ENCODE data around the gene CD99. TPM values are rescaled to one million over a fixed set of nuclear protein-coding genes. Genes with fewer than 3 reads are reported as not detected.

Gene CD99
- total RNA-seq, 2 donors from 2014 or later: 126 to 183 TPM

DNA sequence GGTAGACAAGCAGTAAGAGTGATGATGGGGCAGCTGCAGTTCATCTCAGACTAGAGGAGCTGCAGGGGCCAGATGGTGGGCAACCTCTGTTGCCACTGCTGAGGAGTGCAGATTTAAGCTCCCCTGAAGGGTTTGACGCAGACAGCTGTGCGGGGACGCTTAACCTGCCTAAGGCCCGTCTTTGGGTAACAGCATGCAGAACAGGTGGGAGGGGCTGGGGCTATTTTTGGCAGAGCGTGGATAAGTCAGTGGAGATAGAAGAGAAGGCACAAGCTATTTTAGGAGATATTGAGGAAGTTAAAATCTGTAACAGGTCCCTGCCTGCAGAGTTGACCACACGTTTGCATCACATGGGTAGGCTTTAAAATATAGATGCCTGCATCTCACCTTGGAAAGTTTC, 10.5 kb downstream of the CD99 start:
- Histone ChIP-seq H3K27ac (no peak overlapping the region), H3K4me1 (peaks cover 45% of the 10 kb centered on the region), H3K36me3 (replicated peaks in 1 of 2; ENCODE audit: insufficient read depth in 1 of 2, low read depth in 2 of 2) (no peaks in the 10 kb centered on the region), H3K9me3 (no peaks in the 10 kb centered on the region), H3K27me3 (no peaks in the 10 kb centered on the region), H3K4me3 (no peak overlapping the region)
- intact Hi-C loops (cut with DNase I): no loop called here
- TF ChIP-seq, protein P1, sequence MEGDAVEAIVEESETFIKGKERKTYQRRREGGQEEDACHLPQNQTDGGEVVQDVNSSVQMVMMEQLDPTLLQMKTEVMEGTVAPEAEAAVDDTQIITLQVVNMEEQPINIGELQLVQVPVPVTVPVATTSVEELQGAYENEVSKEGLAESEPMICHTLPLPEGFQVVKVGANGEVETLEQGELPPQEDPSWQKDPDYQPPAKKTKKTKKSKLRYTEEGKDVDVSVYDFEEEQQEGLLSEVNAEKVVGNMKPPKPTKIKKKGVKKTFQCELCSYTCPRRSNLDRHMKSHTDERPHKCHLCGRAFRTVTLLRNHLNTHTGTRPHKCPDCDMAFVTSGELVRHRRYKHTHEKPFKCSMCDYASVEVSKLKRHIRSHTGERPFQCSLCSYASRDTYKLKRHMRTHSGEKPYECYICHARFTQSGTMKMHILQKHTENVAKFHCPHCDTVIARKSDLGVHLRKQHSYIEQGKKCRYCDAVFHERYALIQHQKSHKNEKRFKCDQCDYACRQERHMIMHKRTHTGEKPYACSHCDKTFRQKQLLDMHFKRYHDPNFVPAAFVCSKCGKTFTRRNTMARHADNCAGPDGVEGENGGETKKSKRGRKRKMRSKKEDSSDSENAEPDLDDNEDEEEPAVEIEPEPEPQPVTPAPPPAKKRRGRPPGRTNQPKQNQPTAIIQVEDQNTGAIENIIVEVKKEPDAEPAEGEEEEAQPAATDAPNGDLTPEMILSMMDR (IDR thresholded peaks at IDR 0.05): no peak
- no peak for TF ChIP-seq POLR2A (IDR thresholded peaks at IDR 0.05)
- ATAC-seq (no peak), DNase-seq (peak in 2 of 4 donors; percentile 20 to 36)
- WGBS, 2 donors: 56 to 69% methylated on average over 6 of the region's 6 CpGs

DNA sequence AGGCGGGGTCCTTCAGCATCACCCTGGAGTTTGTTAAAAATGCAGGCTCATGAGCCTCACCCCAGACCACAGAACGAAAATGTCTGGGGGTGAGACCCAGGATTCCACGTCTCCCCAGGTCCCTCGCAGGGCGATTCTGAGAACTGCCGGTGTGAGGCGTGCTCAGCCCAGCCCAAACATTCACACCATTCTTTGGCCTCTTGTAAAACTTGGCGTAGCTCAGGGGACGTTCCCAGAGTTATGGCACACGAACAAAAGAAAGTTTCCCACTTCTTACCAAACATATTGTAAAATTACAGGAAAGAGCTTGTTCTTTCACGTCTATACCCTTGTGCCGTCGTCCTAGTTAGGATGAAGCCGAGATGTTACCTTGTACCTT, 12.9 kb downstream of the CD99 start:
- WGBS, 2 donors: 65 to 77% methylated on average over 13 to 14 of the region's 14 CpGs
- no peak for ATAC-seq
- H3K27ac ChIP-seq: peak overlapping the region in 2 of 4 donors; percentile 43 to 48

DNA sequence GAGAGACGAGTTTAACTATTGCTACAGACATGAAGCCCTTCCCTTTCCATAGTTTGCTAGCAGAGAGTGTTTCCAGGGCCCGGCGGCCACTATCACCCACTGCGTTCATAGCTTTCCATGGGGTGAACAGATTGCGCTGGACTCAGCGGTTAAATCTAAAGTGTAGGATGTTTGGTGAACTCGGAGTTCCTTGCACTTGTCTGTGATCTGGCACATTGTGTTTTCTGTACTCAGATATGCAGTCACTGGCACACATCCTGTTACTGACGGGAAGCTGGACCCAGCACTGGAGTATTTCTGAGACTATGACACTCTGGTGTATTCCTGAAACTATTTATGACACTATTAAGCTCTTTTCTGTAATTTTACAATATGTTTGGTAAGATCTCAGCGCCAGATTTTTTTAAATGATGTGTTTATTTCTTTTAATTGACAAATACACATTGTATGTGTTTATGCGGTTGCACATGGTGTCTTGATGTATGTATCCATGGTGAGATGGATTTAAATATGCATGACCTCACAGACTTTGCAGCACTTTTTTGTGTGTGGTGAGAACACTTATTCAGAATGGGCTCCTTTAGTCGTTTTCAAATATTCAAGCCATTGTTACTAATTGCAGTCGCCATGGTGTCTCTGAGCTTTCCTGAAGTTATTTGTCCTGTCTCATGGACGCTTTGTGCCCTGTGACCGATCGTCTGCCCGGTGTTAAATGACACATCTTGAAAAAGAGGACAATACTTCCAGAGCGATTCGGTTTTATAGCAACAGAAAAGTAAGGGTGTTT, 14.1 kb downstream of the CD99 start:
- peak; percentile 21 to 71 (median 30) for DNase-seq
- H3K27ac ChIP-seq: peak overlapping the region in 2 of 4 donors; percentile 43 to 48
- WGBS, 2 donors: 63 to 68% methylated on average over 18 of the region's 18 CpGs
- TF ChIP-seq POLR2A (IDR thresholded peaks at IDR 0.05): no peak
- TF ChIP-seq, protein P1 (IDR thresholded peaks at IDR 0.05): no peak
- no peaks in the 10 kb centered on the region for H3K36me3 ChIP-seq (replicated peaks in 1 of 2; ENCODE audit: insufficient read depth in 1 of 2, low read depth in 2 of 2)
- peak; percentile 48 for ATAC-seq
- intact Hi-C loops (cut with DNase I): no loop called here
- peaks cover 64% of the 10 kb centered on the region for H3K4me1 ChIP-seq
- H3K4me3 ChIP-seq: no peak overlapping the region
- no peaks in the 10 kb centered on the region for H3K9me3 ChIP-seq
- no peaks in the 10 kb centered on the region for H3K27me3 ChIP-seq

More for the DNA sequence above, 12.9 kb downstream of the CD99 start:
- TF ChIP-seq POLR2A (IDR thresholded peaks at IDR 0.05): no peak
- TF ChIP-seq, protein P1 (IDR thresholded peaks at IDR 0.05): no peak
- intact Hi-C loops (cut with DNase I): no loop called here
- Histone ChIP-seq H3K9me3 (no peaks in the 10 kb centered on the region), H3K4me3 (no peak overlapping the region), H3K4me1 (peaks cover 53% of the 10 kb centered on the region), H3K27me3 (no peaks in the 10 kb centered on the region), H3K36me3 (replicated peaks in 1 of 2; ENCODE audit: insufficient read depth in 1 of 2, low read depth in 2 of 2) (no peaks in the 10 kb centered on the region)
- DNase-seq: no peak

DNA sequence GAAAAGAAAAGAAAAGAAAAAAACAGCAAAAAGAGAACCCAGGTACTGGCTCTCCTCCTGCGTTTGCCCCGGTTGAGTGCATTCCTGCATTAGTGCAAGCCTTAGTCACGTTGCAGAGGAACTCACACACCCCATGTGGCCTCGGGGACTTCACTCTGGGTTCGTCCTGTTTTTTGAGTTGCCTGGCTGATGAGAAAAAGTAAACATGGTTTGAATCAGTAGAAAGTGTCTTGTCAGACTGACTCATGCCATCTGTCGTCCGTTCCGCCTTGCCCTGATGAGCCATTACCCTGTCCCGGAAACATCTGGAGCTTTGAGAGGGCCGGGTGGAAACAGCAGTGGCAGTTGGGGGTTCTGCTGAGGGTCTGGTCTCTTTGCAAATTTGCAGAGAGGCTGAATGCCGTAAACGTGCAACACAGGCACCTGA, 16.3 kb downstream of the CD99 start:
- peak overlapping the region in 1 of 4 donors; percentile 46 for H3K27ac ChIP-seq
- WGBS, 2 donors: 43 to 60% methylated on average over 11 to 12 of the region's 12 CpGs
- H3K4me1 ChIP-seq: peaks cover 58% of the 10 kb centered on the region
- no peaks in the 10 kb centered on the region for H3K36me3 ChIP-seq (replicated peaks in 1 of 2; ENCODE audit: insufficient read depth in 1 of 2, low read depth in 2 of 2)
- no peaks in the 10 kb centered on the region for H3K27me3 ChIP-seq
- ATAC-seq: peak; percentile 49
- TF ChIP-seq, protein P1 (IDR thresholded peaks at IDR 0.05): no peak
- no peak for TF ChIP-seq POLR2A (IDR thresholded peaks at IDR 0.05)
- peak; percentile 21 to 75 (median 40) for DNase-seq
- H3K9me3 ChIP-seq: no peaks in the 10 kb centered on the region
- intact Hi-C loops (cut with DNase I): no loop called here
- no peak overlapping the region for H3K4me3 ChIP-seq

All from body of pancreas (tissue), 4 donors.